RWPE2 (cell line): ENCODE results near the gene CNTNAP2.

Source experiments
- ATAC-seq: fragments of 200-7000 bp; cut with Tn5 transposase; 3 replicates; pipeline ENCODE4 v1.9.1; 2021; ENCODE audit warnings: low read depth
- DNase-seq: peaks from one replicate; pipeline ENCODE4 v3.0.0-alpha.2; 2020; ENCODE audit warnings: low spot score
- H3K27ac ChIP-seq: fragments of 450-650 bp; 2 replicates; pipeline ENCODE4 v1.5.1; 2017; ENCODE audit warnings: mild to moderate bottlenecking; ENCODE audit not compliant: poor library complexity, severe bottlenecking
- H3K27me3 ChIP-seq: fragments of 250-450 bp; sonication (Bioruptor Pico); 2 replicates; pipeline ENCODE4 v1.5.1; 2021; ENCODE audit warnings: mild to moderate bottlenecking, moderate library complexity; ENCODE audit not compliant: insufficient read depth, poor library complexity, severe bottlenecking
- H3K36me3 ChIP-seq: fragments of 250-450 bp; sonication (Bioruptor Pico); 2 replicates; pipeline ENCODE4 v1.5.1; 2020; ENCODE audit warnings: low read depth, mild to moderate bottlenecking, moderate library complexity
- H3K4me1 ChIP-seq: fragments of 250-450 bp; sonication (Bioruptor Pico); 2 replicates; pipeline ENCODE4 v1.5.1; 2021; ENCODE audit warnings: mild to moderate bottlenecking, moderate library complexity; ENCODE audit not compliant: insufficient read depth, poor library complexity, severe bottlenecking
- H3K4me3 ChIP-seq: fragments of 250-450 bp; sonication (Bioruptor Pico); 2 replicates; pipeline ENCODE4 v1.5.1; 2021; ENCODE audit warnings: mild to moderate bottlenecking, moderate library complexity; ENCODE audit not compliant: severe bottlenecking
- H3K9me3 ChIP-seq: fragments of 250-450 bp; sonication (Bioruptor Pico); 2 replicates; pipeline ENCODE4 v1.5.1; 2021; ENCODE audit warnings: mild to moderate bottlenecking, moderate library complexity; ENCODE audit not compliant: severe bottlenecking
- TF ChIP-seq, protein P1 (sequence below): fragments of 450-650 bp; IDR thresholded peaks from one replicate; pipeline ENCODE4 v1.5.1; 2017; ENCODE audit warnings: mild to moderate bottlenecking, moderate library complexity; ENCODE audit not compliant: poor library complexity, severe bottlenecking

Gene CNTNAP2

GRCh38 chr7:147818317-147818716, 1701.7 kb downstream of the CNTNAP2 start:
- Histone ChIP-seq H3K4me1 (no peaks in the 10 kb centered on the region), H3K27me3 (no peaks in the 10 kb centered on the region), H3K36me3 (no peaks in the 10 kb centered on the region), H3K9me3 (peaks cover 2% of the 10 kb centered on the region), H3K4me3 (no peak overlapping the region), H3K27ac (no peak overlapping the region)
- TF ChIP-seq, protein P1, sequence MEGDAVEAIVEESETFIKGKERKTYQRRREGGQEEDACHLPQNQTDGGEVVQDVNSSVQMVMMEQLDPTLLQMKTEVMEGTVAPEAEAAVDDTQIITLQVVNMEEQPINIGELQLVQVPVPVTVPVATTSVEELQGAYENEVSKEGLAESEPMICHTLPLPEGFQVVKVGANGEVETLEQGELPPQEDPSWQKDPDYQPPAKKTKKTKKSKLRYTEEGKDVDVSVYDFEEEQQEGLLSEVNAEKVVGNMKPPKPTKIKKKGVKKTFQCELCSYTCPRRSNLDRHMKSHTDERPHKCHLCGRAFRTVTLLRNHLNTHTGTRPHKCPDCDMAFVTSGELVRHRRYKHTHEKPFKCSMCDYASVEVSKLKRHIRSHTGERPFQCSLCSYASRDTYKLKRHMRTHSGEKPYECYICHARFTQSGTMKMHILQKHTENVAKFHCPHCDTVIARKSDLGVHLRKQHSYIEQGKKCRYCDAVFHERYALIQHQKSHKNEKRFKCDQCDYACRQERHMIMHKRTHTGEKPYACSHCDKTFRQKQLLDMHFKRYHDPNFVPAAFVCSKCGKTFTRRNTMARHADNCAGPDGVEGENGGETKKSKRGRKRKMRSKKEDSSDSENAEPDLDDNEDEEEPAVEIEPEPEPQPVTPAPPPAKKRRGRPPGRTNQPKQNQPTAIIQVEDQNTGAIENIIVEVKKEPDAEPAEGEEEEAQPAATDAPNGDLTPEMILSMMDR, result no peak
- DNase-seq, result no peak
- no peak for ATAC-seq

DNA sequence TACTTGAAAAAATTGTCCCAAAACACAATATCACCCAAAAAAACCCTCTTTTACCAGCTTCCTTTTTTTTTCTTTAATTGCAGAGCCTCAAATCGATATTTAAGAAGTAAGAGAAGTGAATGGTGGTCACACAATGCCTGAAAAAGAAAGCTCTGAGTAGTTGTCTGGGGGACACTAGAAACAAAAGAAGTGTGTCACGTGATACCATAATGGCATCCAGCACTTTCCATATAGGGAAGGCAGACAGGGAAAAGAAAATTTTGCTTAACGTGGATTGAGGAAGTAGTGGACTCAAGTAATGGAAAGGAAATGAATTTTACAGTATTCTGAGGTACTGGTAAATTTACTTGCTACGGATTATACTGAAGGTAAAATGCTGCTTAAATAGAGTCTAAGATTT, 1708.1 kb downstream of the CNTNAP2 start:
- Histone ChIP-seq H3K27me3 (no peaks in the 10 kb centered on the region), H3K36me3 (no peaks in the 10 kb centered on the region), H3K27ac (no peak overlapping the region), H3K4me1 (no peaks in the 10 kb centered on the region), H3K9me3 (peaks cover 2% of the 10 kb centered on the region), H3K4me3 (no peak overlapping the region)
- ATAC-seq (no peak), DNase-seq (no peak)
- TF ChIP-seq, protein P1, result no peak

DNA sequence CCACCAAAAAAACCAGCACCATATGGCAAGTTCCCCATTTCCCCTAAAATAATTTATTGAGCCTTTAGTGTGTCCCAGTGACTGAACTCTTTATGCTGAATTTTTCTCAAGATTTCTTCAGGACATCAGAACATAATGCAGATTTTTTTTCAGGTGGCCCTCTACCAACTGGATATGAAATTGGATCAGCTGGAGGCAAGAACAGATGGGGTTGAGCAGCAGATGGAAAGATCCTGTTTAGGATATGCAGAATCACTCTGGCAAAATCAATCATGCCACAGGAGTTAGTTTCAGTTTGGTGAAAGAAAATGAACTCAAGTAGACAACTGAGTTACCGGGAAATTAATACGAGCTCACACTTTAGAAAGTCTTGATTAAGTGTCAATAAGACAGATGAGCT, 1712.4 kb downstream of the CNTNAP2 start:
- DNase-seq, result no peak
- TF ChIP-seq, protein P1, result no peak
- no peaks in the 10 kb centered on the region for H3K4me1 ChIP-seq
- no peaks in the 10 kb centered on the region for H3K9me3 ChIP-seq
- no peaks in the 10 kb centered on the region for H3K36me3 ChIP-seq
- no peak overlapping the region for H3K27ac ChIP-seq
- H3K4me3 ChIP-seq, result no peak overlapping the region
- no peaks in the 10 kb centered on the region for H3K27me3 ChIP-seq
- ATAC-seq, result no peak

DNA sequence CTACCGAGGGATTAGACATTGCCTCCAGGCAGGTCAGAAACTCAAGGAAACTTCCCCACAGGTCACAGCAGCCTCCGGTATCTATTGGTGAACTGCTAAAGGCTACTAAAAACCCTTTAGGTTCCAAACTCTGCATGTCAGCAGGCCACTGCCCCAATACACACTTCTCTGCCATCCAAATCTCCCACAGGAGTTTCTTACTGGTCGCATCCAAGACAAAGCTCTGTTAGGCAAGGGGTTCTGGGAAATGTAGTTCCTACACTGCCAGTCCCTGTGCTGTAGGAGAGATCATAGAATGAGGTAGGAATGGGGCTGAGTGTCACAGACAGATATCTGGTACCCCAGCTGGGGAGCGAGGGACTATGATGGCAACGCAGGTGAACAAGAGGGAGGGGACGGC, 1717.0 kb downstream of the CNTNAP2 start:
- no peak overlapping the region for H3K27ac ChIP-seq
- no peaks in the 10 kb centered on the region for H3K9me3 ChIP-seq
- no peaks in the 10 kb centered on the region for H3K36me3 ChIP-seq
- TF ChIP-seq, protein P1, result no peak
- no peaks in the 10 kb centered on the region for H3K27me3 ChIP-seq
- no peak for DNase-seq
- ATAC-seq, result no peak
- no peaks in the 10 kb centered on the region for H3K4me1 ChIP-seq
- no peak overlapping the region for H3K4me3 ChIP-seq

DNA sequence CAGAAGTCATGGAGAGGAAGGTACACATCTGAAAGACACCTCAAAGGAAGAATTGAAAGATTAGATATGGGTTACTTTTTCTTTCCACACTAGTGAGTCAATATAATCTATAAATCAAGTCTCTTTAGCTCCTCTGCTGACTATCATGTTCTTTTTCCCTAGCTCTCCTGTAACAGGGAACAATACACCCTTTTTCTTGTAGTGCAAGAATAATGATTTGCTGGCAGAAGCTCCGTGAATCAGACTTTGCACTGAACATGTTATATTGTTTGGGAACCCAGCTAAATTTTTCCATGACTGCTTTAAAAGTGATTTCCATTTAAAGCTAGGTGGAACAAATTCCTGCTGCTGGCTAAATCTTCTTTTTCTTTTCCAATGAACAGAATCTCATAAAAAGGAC, 1717.4 kb downstream of the CNTNAP2 start:
- no peak for DNase-seq
- H3K27me3 ChIP-seq, result no peaks in the 10 kb centered on the region
- no peaks in the 10 kb centered on the region for H3K36me3 ChIP-seq
- ATAC-seq, result no peak
- no peak overlapping the region for H3K4me3 ChIP-seq
- no peaks in the 10 kb centered on the region for H3K4me1 ChIP-seq
- H3K9me3 ChIP-seq, result no peaks in the 10 kb centered on the region
- H3K27ac ChIP-seq, result no peak overlapping the region
- TF ChIP-seq, protein P1, result no peak
